Putamen (tissue), 1 donor: Measurements from ENCODE around the gene ABHD17B.
A peak's percentile ranks its signal among the peaks of the same experiment; 100 is the strongest.

Experiments used
- DNase-seq: peaks from one replicate; pipeline ENCODE4 v3.0.0-alpha.2; 2016; ENCODE audit warnings: low spot score

ABHD17B gene

DNA sequence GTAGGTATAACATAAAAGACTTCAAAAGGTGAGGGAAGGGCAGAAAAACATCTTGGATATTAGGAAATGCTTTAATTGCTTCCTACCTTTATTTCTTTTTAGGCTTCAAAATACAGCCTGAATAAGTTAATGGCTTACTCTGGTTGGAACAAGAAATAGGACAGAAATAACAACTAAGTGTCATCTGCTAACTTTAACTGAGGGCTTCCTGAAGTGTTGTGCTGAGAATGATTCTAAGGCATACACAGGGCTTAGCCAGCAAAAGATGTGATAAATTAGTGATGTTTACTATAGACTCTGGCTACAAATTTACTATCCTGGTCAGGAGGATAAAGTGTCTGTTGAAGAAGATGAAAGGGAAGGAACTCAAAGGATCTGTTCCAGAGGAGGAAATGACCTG is 34.2 kb downstream of the ABHD17B start:
- DNase-seq: no peak

- no peak for DNase-seq
These were observed 34.9 kb downstream of the ABHD17B start for GRCh38 chr9:71876106-71876505.

DNA sequence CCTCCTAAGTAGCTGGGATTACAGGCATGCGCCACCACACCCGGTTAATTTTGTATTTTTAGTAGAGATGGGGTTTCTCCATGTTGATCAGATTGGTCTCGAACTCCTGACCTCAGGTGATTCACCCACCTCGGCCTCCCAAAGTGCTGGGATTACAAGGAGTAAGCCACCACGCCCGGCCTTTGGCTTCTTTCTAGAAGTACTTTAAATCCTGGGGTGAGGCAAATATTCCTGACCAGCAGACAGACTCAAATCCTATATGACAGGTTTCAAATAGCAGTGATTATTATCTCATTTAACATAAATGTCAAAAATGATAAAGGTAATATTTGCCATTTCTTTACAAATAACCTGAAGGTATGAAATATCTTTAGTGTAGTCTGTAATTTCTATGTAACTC is 35.6 kb downstream of the ABHD17B start:
- DNase-seq: no peak

DNA sequence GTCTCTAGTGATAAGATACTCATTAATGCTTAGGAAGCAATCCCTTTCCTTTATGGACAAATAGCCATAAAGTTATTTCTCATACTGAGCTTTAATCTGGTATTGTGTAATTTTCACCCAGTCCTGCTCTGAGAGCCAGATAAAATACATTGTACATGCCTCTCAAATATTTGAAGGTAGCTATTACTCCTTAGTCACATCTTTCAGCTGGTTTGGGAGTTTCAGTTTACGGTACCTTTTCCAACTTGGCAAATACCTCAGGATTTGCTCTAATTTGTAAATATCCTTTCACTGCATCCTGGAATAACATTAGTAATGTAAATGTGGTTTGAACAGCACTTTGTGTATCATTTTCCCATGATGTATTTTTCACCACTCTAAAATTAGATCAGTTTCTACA is 47.4 kb downstream of the ABHD17B start:
- no peak for DNase-seq

- DNase-seq: no peak
These were observed 49.4 kb downstream of the ABHD17B start for GRCh38 chr9:71861618-71862017.

GRCh38 chr9:71859939-71860338 is 51.1 kb downstream of the ABHD17B start:
- no peak for DNase-seq

- peak; percentile 11 for DNase-seq
These were observed 52.2 kb downstream of the ABHD17B start for GRCh38 chr9:71858812-71859211.

- DNase-seq: no peak
These were observed 52.7 kb downstream of the ABHD17B start for GRCh38 chr9:71858102-71858798.

DNA sequence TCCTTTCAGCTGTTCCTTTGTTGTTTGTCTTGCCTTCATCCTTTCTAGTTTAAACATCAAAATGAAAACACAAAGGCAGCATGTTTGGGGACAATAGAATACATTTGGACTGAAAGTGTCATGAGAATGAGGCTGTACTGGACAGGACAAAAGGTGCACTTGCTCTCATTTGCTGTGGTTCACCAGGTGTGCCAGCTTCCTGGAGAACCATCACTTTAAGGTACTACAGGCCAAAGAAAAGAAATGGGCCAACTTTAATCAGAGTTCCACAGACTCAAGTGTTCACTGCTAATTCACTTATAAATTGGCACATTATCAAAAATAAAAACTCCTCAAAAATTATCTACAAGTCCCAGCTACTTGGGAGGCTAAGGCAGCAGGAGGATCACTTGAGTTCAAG is 53.8 kb downstream of the ABHD17B start:
- no peak for DNase-seq

DNA sequence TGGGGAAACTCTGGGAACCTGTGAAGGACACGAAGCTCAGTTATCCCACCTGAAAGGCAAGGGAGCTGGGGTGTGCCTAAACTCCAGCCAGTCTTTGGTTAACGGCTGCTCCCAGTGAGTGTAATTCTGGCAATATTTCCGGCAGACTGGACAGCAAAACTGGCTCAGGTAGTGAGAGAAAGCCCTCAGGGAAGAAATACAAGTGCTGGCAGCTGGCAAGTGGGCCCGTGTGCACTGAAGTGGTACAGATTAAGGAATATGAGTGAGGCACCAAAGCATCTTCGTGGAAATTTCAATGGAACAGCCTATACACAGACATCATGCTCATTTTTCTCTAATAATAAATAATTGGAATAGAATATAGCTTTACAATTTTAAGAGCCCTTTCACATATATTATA is 56.2 kb downstream of the ABHD17B start:
- DNase-seq: no peak

DNA sequence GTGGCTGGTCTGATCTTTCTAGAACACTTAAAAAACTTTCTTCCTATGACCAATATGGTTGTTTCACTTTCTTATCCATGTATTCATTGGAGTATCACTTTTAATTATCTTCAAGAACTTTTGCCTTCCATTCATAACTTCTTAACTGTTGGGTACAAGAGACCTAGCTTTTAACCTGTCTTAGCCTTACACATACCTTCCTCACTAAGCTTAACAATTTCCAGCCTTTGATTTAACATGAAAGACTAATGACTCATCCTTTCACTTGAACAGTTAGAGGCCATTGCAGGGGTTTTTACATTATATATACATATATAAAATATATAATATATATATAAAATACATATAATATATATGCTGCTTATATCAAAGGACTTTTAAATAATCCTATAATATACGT is 57.9 kb downstream of the ABHD17B start:
- DNase-seq: no peak

- no peak for DNase-seq
These were observed 60.0 kb downstream of the ABHD17B start for GRCh38 chr9:71850996-71851395.

DNA sequence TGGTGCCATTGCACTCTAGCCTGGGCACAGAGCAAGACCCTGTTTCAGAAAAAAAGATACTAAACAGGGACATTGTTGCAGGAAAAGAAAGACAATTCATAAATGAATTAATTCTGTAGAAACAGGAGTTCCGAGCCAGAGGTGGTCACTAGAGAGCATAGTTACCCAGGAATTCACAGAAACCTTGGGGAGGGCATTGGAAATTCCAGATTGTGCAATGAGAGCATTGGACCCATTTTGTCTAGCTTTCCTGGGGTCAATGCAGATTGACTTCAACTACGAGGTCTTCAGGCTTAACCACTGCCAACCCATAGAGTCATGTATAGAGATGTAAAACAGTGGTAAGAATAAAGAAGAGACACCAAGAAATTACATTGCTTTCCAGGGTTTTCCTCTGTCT is 63.1 kb downstream of the ABHD17B start:
- no peak for DNase-seq

GRCh38 chr9:71844808-71845207 is 66.2 kb downstream of the ABHD17B start:
- DNase-seq: no peak

DNA sequence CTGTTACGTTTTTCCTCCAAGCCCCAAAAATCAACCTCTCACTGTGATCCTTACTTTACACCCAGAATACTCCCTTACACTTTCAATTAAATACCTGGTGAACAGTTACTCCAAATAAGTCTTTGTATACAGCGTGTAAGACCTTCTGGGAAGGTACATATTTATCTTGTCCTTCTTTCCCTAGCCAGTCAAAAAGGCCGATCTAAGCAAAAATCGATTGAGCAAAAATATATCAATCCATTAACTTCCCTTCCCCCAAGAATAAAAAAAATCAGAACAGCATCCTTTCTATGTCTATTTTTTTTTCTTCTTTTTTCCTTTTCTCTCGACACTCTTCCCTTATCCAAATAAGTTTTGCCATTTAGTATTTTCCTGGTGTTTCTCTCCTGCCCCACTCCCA is 71.3 kb downstream of the ABHD17B start:
- no peak for DNase-seq

GRCh38 chr9:71835596-71835995 is 75.4 kb downstream of the ABHD17B start:
- DNase-seq: no peak

DNA sequence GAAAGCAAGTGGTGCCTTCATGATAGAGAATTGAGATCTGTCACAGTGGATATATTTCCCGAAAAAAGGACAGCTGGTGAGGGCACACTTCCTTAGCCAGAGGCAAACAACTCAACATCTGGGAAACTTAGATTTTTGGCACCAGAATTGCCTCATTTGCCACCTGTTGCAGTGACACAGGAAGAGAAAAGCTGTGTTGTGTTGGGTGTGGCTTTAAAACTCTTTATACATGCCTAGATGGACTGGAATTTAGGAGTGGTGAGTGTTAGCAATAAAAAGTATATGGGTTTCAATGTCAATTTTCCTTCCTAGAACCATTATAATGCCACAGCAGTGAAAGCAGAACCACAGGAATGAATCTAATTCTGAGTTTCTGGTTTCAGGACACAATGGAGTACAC is 80.1 kb downstream of the ABHD17B start:
- DNase-seq: no peak

- peak; percentile 97 for DNase-seq
These were observed 80.8 kb downstream of the ABHD17B start for GRCh38 chr9:71830153-71830552.

DNA sequence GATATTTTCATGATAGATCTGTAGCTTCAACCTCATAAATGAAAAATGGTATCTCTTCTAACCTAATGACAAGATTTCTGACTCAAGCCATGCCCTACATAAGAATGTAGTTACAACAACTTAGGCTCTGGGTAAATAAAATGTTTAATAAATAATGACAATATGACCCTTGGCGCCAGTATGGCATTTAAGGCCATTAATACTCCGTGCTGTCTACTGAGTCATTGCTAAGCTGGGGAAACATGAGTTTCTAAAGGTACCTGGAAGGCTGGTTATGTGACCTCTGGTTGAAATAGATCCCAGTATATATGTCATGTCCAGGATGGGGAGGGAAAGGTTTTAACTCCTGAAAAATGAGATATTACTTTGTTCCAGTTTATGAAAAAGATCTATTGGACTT is 84.7 kb downstream of the ABHD17B start:
- DNase-seq: no peak

GRCh38 chr9:71824257-71824656 is 86.7 kb downstream of the ABHD17B start:
- no peak for DNase-seq

DNA sequence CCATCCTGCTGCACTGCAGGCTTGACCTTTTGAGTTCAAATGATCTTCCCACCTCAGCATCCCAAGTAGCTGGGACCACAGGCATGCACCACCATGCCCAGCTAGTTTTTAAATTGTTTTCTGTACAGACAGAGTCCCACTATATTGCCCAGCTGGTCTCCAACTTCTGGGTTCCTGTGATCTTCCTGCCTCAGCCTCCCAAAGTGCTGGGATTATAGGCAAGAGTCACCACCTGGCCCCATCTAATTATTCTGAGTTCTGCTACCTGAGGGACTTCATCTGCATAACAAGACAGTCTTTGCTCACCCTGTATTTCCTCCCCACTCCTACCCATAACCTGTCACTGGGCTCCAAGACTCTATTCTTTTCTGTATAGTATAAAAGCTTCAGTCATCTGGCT is 88.1 kb downstream of the ABHD17B start:
- DNase-seq: no peak

DNA sequence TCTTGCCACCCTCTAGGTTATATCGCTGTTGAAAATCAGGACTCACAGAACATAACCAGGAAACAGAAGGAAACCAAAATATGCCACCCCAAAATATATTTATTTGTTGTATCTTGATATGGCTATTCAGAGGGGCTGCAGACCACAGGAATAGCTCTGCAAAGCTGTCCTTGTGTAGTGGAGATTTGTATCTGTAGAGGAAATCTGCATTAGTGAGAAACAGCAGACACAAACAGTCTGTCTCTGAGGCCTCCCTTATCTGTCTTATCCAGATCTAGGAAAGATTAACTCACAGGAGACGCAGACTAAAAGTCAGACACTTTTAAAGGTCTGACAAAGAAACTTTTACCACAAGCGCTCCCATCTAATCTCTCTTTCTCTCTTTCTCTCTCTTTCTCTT is 88.5 kb downstream of the ABHD17B start:
- DNase-seq: no peak

- no peak for DNase-seq
These were observed 89.6 kb downstream of the ABHD17B start for GRCh38 chr9:71821405-71821804.

DNA sequence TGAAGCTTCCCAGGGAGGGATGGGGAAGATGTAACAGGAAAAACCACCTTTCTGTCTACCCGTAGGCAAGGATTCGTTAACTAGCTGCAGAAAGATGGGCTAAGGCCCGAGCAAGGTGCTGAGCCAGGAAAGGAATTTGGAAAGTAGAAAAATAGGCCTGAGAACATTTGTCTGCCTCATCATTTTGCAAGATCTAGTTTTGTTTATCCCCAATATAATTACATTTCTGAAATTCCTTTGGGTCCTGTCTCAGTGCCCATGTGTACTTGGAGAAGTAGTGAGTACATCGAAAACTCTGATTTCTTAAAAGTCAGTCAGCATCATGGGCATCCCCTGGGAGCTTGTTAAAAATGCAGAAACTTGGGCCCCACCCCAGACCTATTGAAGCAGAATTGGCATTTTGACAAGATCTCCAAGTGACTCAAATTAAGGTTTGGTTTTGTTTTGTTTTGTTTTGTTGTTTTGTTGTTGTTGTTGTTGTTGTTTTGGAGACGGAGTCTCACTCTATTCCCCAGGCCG is 90.5 kb downstream of the ABHD17B start:
- no peak for DNase-seq
